ENCODE data around the gene SLC24A4. TPM values are rescaled to one million over a fixed set of nuclear protein-coding genes. Genes with fewer than 3 reads are reported as not detected.

Gene SLC24A4
- polyA plus RNA-seq, 1 donor from 2014 or later: 0.17 TPM

- Histone ChIP-seq H3K4me3 (ENCODE audit: low read length) (peak within 1 kb of the TSS; percentile 47), H3K4me2 (ENCODE audit: low read length) (no peak within 1 kb of the TSS), H3K9ac (ENCODE audit: low read length) (no peak within 1 kb of the TSS), H3F3A (ENCODE audit: insufficient read depth, low read length, poor library complexity, severe bottlenecking) (no peaks in the 10 kb centered on the region), H3K27me3 (ENCODE audit: insufficient read depth, low read depth, low read length) (peaks cover 36% of the 10 kb centered on the region), H2AFZ (ENCODE audit: low read depth, low read length) (no peak within 1 kb of the TSS), H4K20me1 (ENCODE audit: insufficient read depth) (no peaks in the 10 kb centered on the region), H3K9me2 (ENCODE audit: insufficient read depth, low read length) (no peaks in the 10 kb centered on the region), H3K36me3 (ENCODE audit: insufficient read depth, low read length) (no peaks in the 10 kb centered on the region), H3K79me2 (replicated peaks; ENCODE audit: insufficient read depth, low read length) (no peaks in the 10 kb centered on the region), H3K27ac (ENCODE audit: low read length) (no peak within 1 kb of the TSS), H3K9me3 (ENCODE audit: low read length) (no peaks in the 10 kb centered on the region)
- TF ChIP-seq EP300 (conservative IDR thresholded peaks at IDR 0.05; ENCODE audit: poor library complexity, severe bottlenecking) (no peak), TAF1 (IDR thresholded peaks at IDR 0.05; ENCODE audit: low read depth) (no peak), POLR2AphosphoS5 (IDR thresholded peaks at IDR 0.05) (no peak)
- TF ChIP-seq, protein P1, sequence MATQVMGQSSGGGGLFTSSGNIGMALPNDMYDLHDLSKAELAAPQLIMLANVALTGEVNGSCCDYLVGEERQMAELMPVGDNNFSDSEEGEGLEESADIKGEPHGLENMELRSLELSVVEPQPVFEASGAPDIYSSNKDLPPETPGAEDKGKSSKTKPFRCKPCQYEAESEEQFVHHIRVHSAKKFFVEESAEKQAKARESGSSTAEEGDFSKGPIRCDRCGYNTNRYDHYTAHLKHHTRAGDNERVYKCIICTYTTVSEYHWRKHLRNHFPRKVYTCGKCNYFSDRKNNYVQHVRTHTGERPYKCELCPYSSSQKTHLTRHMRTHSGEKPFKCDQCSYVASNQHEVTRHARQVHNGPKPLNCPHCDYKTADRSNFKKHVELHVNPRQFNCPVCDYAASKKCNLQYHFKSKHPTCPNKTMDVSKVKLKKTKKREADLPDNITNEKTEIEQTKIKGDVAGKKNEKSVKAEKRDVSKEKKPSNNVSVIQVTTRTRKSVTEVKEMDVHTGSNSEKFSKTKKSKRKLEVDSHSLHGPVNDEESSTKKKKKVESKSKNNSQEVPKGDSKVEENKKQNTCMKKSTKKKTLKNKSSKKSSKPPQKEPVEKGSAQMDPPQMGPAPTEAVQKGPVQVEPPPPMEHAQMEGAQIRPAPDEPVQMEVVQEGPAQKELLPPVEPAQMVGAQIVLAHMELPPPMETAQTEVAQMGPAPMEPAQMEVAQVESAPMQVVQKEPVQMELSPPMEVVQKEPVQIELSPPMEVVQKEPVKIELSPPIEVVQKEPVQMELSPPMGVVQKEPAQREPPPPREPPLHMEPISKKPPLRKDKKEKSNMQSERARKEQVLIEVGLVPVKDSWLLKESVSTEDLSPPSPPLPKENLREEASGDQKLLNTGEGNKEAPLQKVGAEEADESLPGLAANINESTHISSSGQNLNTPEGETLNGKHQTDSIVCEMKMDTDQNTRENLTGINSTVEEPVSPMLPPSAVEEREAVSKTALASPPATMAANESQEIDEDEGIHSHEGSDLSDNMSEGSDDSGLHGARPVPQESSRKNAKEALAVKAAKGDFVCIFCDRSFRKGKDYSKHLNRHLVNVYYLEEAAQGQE (IDR thresholded peaks at IDR 0.05; ENCODE audit: borderline replicate concordance): no peak
Observed at GRCh38 chr14:92513204-92513965, 190.4 kb downstream of the SLC24A4 start, which contains the start of gene RIN3. TSS of gene RIN3 (plus strand) at chr14:92513781. CDS start at chr14:92513933, 152 bp downstream.

- Histone ChIP-seq H3K27me3 (ENCODE audit: insufficient read depth, low read depth, low read length) (peaks cover 36% of the 10 kb centered on the region), H3F3A (ENCODE audit: insufficient read depth, low read length, poor library complexity, severe bottlenecking) (no peaks in the 10 kb centered on the region), H3K36me3 (ENCODE audit: insufficient read depth, low read length) (no peaks in the 10 kb centered on the region), H3K79me2 (replicated peaks; ENCODE audit: insufficient read depth, low read length) (no peaks in the 10 kb centered on the region), H3K9ac (ENCODE audit: low read length) (no peak overlapping the region), H3K4me2 (ENCODE audit: low read length) (no peak overlapping the region), H3K27ac (ENCODE audit: low read length) (no peak overlapping the region), H3K9me3 (ENCODE audit: low read length) (no peaks in the 10 kb centered on the region), H4K20me1 (ENCODE audit: insufficient read depth) (no peaks in the 10 kb centered on the region), H2AFZ (ENCODE audit: low read depth, low read length) (no peak overlapping the region), H3K4me3 (ENCODE audit: low read length) (peak overlapping the region; percentile 47), H3K9me2 (ENCODE audit: insufficient read depth, low read length) (no peaks in the 10 kb centered on the region)
- no peak for TF ChIP-seq SMC3 (conservative IDR thresholded peaks at IDR 0.05; ENCODE audit: poor library complexity)
- peak; percentile 75 for TF ChIP-seq EZH2 (IDR thresholded peaks at IDR 0.05; ENCODE audit: borderline replicate concordance, insufficient read depth, low read length, poor library complexity, severe bottlenecking)
Observed at GRCh38 chr14:92513966-92514843, 191.2 kb downstream of the SLC24A4 start.

- Histone ChIP-seq H3K4me2 (ENCODE audit: low read length) (no peak overlapping the region), H2AFZ (ENCODE audit: low read depth, low read length) (no peak overlapping the region), H3K27ac (ENCODE audit: low read length) (no peak overlapping the region), H3K9ac (ENCODE audit: low read length) (no peak overlapping the region), H4K20me1 (ENCODE audit: insufficient read depth) (no peaks in the 10 kb centered on the region), H3K36me3 (ENCODE audit: insufficient read depth, low read length) (no peaks in the 10 kb centered on the region), H3F3A (ENCODE audit: insufficient read depth, low read length, poor library complexity, severe bottlenecking) (no peaks in the 10 kb centered on the region), H3K4me3 (ENCODE audit: low read length) (no peak overlapping the region), H3K27me3 (ENCODE audit: insufficient read depth, low read depth, low read length) (peaks cover 36% of the 10 kb centered on the region), H3K9me3 (ENCODE audit: low read length) (no peaks in the 10 kb centered on the region), H3K79me2 (replicated peaks; ENCODE audit: insufficient read depth, low read length) (no peaks in the 10 kb centered on the region), H3K9me2 (ENCODE audit: insufficient read depth, low read length) (no peaks in the 10 kb centered on the region)
- TF ChIP-seq RAD21 (conservative IDR thresholded peaks at IDR 0.05) (no peak), EP300 (conservative IDR thresholded peaks at IDR 0.05; ENCODE audit: poor library complexity, severe bottlenecking) (no peak), SMC3 (conservative IDR thresholded peaks at IDR 0.05; ENCODE audit: poor library complexity) (no peak), CTCF (IDR thresholded peaks at IDR 0.05; ENCODE audit: poor library complexity, severe bottlenecking) (no peak)
Observed at GRCh38 chr14:92514844-92515514, 192.0 kb downstream of the SLC24A4 start.

All from neural cell (in vitro differentiated cells).